ENCODE results near the gene PKHD1. TPM values are rescaled to one million over a fixed set of nuclear protein-coding genes. Genes with fewer than 3 reads are reported as not detected.

PKHD1 gene
- total RNA-seq, 4 donors from 2014 or later: 0.11 to 0.68 (median 0.42) TPM

DNA sequence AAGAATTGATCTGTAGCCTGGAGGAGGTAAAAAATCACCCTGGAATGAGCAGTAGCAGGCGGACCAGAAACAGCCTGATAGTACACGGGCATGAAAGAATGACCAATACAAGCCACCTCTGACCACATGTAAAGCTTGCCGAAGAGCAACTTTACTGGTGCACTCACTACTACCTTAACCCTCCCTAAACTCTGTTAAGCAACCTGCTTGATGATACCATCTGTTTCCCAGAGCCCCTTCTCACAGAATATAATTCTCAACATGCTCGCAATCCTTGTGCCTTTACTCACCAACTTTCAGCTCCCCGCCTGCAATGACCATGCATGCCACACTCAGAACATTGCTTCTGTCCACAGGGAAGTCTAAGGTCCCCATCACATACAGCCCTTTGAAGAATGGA, 296.5 kb downstream of the PKHD1 start:
- TF ChIP-seq POLR2AphosphoS5 (IDR thresholded peaks at IDR 0.05) (no peak), EP300 (IDR thresholded peaks at IDR 0.05) (no peak), POLR2A (IDR thresholded peaks at IDR 0.05) (no peak)
- TF ChIP-seq, protein P1, sequence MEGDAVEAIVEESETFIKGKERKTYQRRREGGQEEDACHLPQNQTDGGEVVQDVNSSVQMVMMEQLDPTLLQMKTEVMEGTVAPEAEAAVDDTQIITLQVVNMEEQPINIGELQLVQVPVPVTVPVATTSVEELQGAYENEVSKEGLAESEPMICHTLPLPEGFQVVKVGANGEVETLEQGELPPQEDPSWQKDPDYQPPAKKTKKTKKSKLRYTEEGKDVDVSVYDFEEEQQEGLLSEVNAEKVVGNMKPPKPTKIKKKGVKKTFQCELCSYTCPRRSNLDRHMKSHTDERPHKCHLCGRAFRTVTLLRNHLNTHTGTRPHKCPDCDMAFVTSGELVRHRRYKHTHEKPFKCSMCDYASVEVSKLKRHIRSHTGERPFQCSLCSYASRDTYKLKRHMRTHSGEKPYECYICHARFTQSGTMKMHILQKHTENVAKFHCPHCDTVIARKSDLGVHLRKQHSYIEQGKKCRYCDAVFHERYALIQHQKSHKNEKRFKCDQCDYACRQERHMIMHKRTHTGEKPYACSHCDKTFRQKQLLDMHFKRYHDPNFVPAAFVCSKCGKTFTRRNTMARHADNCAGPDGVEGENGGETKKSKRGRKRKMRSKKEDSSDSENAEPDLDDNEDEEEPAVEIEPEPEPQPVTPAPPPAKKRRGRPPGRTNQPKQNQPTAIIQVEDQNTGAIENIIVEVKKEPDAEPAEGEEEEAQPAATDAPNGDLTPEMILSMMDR (IDR thresholded peaks at IDR 0.05): no peak
- H3K4me3 ChIP-seq: no peak overlapping the region
- H3K4me1 ChIP-seq: no peaks in the 10 kb centered on the region
- no peak overlapping the region for H3K27ac ChIP-seq
- DNase-seq (ENCODE audit: low spot score in 2 of 2): no peak
- WGBS: 64% methylated on average over 5 of the region's 5 CpGs
- no peaks in the 10 kb centered on the region for H3K36me3 ChIP-seq
- no peaks in the 10 kb centered on the region for H3K9me3 ChIP-seq
- H3K27me3 ChIP-seq: no peaks in the 10 kb centered on the region

DNA sequence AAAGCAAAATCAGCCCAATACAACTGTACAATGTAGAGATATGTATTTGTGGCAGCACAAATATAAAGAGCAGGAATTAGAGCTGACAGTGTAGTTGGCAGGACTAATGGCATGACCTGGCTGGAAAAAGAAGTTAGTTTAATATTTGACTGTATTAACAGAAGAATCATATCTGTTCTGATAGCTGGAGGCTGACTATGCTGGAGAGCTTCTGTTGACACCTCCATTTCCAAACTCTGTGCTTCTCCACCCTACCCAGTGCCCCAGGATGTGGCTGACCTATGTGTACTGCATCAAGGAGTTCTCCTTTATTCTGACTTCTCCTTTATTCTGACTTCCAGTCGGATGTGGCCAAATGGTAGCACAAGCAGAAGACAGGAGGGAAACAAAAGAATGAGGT, 299.3 kb downstream of the PKHD1 start:
- Histone ChIP-seq H3K4me3 (no peak overlapping the region), H3K9me3 (no peaks in the 10 kb centered on the region), H3K27me3 (no peaks in the 10 kb centered on the region), H3K36me3 (no peaks in the 10 kb centered on the region), H3K4me1 (no peaks in the 10 kb centered on the region), H3K27ac (no peak overlapping the region)
- 88% methylated on average over 1 of the region's 1 CpG for WGBS
- TF ChIP-seq EP300 (IDR thresholded peaks at IDR 0.05): no peak
- TF ChIP-seq, protein P1 (IDR thresholded peaks at IDR 0.05): no peak
- TF ChIP-seq POLR2A (IDR thresholded peaks at IDR 0.05): no peak
- no peak for TF ChIP-seq POLR2AphosphoS5 (IDR thresholded peaks at IDR 0.05)
- no peak for DNase-seq (ENCODE audit: low spot score in 2 of 2)

DNA sequence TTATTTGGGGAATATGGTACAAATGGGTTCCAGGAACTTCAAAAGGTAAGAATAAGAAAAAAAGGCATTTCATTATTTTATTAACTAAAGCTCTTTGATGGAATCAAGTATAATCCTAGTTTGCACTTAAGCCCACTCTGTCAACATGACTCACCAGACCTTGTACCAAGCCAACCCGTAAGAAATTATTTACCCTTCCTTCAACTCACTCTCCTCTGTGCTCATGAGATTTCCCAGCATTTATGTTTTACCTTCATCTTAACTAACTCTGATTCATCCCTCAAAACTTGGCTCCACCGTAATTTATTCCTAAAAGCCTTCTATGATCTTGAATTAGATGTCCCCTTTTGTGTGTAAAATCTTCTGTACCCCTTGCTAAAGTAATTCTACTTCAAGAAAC, 308.7 kb downstream of the PKHD1 start:
- H3K27ac ChIP-seq: no peak overlapping the region
- 43% methylated on average over 2 of the region's 2 CpGs for WGBS
- H3K36me3 ChIP-seq: no peaks in the 10 kb centered on the region
- no peaks in the 10 kb centered on the region for H3K9me3 ChIP-seq
- H3K27me3 ChIP-seq: no peaks in the 10 kb centered on the region
- TF ChIP-seq POLR2AphosphoS5 (IDR thresholded peaks at IDR 0.05) (no peak), POLR2A (IDR thresholded peaks at IDR 0.05) (no peak), EP300 (IDR thresholded peaks at IDR 0.05) (no peak)
- TF ChIP-seq, protein P1 (IDR thresholded peaks at IDR 0.05): no peak
- no peak overlapping the region for H3K4me3 ChIP-seq
- no peaks in the 10 kb centered on the region for H3K4me1 ChIP-seq
- DNase-seq (ENCODE audit: low spot score in 2 of 2): no peak

DNA sequence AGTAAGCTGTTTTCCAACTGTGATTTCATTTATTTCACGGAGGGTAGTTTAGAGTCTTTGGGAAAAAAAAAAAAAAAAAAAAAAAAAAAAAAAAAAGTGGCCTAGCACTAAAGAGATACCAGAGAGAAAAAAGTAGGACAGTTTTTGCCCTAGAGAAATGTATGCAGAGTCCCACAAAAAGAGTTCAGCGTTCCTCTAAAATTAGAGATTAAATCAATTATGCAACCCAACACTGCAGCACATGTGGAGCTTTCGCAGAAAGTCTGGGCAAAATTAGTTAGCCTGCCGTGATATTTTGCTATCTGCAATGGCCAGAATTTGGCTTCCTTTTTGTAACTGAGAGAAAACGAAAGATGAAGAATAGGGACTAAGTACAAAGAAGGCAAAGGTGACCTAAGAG, 309.8 kb downstream of the PKHD1 start:
- Histone ChIP-seq H3K27me3 (no peaks in the 10 kb centered on the region), H3K4me3 (no peak overlapping the region), H3K36me3 (no peaks in the 10 kb centered on the region), H3K4me1 (no peaks in the 10 kb centered on the region), H3K9me3 (no peaks in the 10 kb centered on the region), H3K27ac (no peak overlapping the region)
- no peak for TF ChIP-seq EP300 (IDR thresholded peaks at IDR 0.05)
- TF ChIP-seq, protein P1 (IDR thresholded peaks at IDR 0.05): no peak
- TF ChIP-seq POLR2AphosphoS5 (IDR thresholded peaks at IDR 0.05): no peak
- TF ChIP-seq POLR2A (IDR thresholded peaks at IDR 0.05): no peak
- no peak for DNase-seq (ENCODE audit: low spot score in 2 of 2)
- 53% methylated on average over 5 of the region's 5 CpGs for WGBS

DNA sequence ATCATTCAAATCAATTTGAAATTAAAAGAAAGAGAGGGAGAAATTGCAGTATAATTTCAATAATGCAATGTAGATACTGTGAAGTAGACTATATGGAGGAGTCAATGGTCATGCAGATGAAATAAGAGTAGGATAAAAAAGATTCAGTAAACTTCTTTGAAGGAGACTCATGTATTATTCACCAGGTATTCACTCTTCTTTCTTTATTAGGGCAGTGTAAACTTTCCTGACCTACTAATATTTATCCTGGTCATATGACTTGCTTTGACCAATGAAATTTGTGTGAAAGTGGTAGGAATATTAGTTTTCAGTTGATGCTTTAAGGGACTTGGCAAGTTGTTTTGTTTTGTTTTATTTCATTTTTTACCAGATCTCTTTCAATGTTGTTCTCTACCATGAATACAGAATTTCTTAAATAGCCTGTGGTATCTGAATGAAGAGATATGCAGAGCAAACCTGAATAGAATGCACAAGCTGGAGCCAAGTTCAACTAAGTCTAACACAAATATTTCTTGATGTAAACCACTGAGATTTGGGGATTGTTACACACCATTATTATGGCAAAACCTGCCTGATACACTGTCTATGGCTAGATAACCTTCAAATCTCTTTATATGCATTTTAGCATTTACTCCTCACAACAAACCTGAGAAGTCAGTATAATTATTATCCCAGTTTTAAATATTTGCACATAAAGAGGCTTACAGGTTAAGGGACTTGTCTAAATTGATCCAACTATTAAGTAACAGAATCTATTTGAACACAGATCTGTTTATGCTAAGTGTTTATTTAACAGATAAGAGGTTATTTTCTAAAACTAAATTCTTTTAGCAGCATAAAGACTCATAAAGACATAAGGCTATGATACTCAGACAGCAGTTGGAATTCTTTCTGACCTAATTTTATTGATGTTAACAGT, 311.2 kb downstream of the PKHD1 start:
- H3K27ac ChIP-seq: no peak overlapping the region
- DNase-seq (ENCODE audit: low spot score in 2 of 2): no peak
- H3K27me3 ChIP-seq: no peaks in the 10 kb centered on the region
- H3K36me3 ChIP-seq: no peaks in the 10 kb centered on the region
- no peaks in the 10 kb centered on the region for H3K9me3 ChIP-seq
- H3K4me1 ChIP-seq: no peaks in the 10 kb centered on the region
- H3K4me3 ChIP-seq: no peak overlapping the region
- TF ChIP-seq EP300 (IDR thresholded peaks at IDR 0.05): no peak
- no peak for TF ChIP-seq POLR2AphosphoS5 (IDR thresholded peaks at IDR 0.05)
- TF ChIP-seq POLR2A (IDR thresholded peaks at IDR 0.05): no peak
- TF ChIP-seq, protein P1 (IDR thresholded peaks at IDR 0.05): no peak

All from suprapubic skin (tissue), 4 donors.